Loucy (cell line): ENCODE data around the gene GAK.

Source experiments
- EZH2phosphoT487 ChIP-seq: fragments of 200-600 bp; IDR thresholded peaks from 2 replicates; pipeline ENCODE4 v1.6.1; 2018; ENCODE audit warnings: antibody characterized with exemption, mild to moderate bottlenecking, moderate library complexity, borderline replicate concordance
- TF ChIP-seq, protein P1 (sequence below): fragments of 200-600 bp; sonication (generic); conservative IDR thresholded peaks from 2 replicates; pipeline ENCODE4 v1.5.1; 2014; ENCODE audit warnings: mild to moderate bottlenecking, antibody characterized with exemption, low read length

DNA sequence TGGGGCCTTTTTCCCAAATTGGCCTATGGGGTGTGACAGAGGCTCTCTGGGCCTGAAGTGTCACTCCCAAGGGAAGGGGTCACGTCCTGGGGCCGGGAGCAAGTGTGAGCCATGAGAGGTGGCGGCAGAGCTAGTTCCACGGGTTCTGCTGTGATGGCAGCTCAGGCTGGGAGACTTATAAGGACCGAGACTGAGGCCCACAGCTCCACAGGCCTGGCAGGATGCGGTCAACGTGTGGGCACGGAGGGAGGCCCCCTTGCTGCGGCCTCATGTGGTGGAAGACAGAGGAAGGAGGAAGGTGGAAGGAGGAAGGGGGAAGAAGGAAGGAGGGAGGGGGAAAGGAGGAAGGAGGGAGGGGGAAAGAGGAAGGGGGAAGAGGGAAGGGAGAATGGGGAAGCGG lies 99.0 kb downstream of the GAK start:
- TF ChIP-seq, protein P1, sequence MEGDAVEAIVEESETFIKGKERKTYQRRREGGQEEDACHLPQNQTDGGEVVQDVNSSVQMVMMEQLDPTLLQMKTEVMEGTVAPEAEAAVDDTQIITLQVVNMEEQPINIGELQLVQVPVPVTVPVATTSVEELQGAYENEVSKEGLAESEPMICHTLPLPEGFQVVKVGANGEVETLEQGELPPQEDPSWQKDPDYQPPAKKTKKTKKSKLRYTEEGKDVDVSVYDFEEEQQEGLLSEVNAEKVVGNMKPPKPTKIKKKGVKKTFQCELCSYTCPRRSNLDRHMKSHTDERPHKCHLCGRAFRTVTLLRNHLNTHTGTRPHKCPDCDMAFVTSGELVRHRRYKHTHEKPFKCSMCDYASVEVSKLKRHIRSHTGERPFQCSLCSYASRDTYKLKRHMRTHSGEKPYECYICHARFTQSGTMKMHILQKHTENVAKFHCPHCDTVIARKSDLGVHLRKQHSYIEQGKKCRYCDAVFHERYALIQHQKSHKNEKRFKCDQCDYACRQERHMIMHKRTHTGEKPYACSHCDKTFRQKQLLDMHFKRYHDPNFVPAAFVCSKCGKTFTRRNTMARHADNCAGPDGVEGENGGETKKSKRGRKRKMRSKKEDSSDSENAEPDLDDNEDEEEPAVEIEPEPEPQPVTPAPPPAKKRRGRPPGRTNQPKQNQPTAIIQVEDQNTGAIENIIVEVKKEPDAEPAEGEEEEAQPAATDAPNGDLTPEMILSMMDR: no peak
- TF ChIP-seq EZH2phosphoT487: no peak
